HG03064 (cell line): ENCODE results near the gene THADA.

Experiments
- ATAC-seq: cut with Tn5 transposase; IDR thresholded peaks from one replicate; pipeline ENCODE4 v1.9.1; 2021; ENCODE audit warnings: low read depth; ENCODE audit not compliant: unreplicated experiment

The THADA gene

GRCh38 chr2:43368483-43369385 lies 227.1 kb downstream of the THADA start:
- no peak for ATAC-seq

- no peak for ATAC-seq
These were observed 228.6 kb downstream of the THADA start for GRCh38 chr2:43367012-43367782.

GRCh38 chr2:43363120-43363519 lies 232.7 kb downstream of the THADA start:
- no peak for ATAC-seq

GRCh38 chr2:43361286-43361685 lies 234.6 kb downstream of the THADA start:
- ATAC-seq, result no peak

GRCh38 chr2:43360137-43360536 lies 235.7 kb downstream of the THADA start:
- ATAC-seq, result no peak

DNA sequence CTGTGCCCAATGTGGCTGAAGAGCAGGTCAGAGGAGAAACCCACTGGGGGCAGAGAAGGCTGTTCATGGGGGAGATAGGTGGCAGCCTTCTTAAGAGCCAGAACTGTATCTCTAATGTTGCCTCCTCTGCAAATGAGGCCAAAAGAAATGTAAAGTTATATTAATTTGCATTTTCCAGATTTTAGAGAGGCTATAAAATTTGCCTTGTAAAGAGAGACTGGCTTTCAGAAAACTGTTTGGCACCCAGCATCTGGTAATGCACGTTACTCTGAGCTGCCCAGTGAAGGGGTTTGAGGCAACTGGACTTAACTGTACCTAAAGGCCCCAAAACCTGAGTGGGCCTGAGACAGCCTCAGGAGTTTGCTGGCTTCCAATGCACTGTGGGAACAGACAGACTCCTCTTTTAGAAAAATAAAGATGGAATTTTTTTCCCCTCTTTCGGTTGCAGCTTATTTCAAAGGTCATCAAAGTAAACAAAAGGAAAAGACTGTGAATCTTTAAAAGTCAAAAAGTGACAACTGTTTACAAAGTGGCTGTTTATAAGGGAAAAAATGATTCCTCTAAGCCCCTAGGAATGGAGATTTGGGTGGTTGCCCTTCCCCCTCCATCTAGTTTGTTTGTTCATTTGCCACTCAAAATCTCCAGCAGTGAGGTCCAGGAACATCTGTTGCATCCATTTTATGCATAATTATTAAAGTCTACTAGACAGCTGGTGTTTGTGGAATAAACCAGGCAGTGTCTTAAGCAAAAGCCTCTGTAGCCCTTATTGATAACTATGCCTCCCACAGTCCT lies 237.2 kb downstream of the THADA start:
- no peak for ATAC-seq

- no peak for ATAC-seq
These were observed 239.1 kb downstream of the THADA start for GRCh38 chr2:43356774-43357173.

GRCh38 chr2:43355399-43355798 lies 240.4 kb downstream of the THADA start:
- ATAC-seq, result no peak

DNA sequence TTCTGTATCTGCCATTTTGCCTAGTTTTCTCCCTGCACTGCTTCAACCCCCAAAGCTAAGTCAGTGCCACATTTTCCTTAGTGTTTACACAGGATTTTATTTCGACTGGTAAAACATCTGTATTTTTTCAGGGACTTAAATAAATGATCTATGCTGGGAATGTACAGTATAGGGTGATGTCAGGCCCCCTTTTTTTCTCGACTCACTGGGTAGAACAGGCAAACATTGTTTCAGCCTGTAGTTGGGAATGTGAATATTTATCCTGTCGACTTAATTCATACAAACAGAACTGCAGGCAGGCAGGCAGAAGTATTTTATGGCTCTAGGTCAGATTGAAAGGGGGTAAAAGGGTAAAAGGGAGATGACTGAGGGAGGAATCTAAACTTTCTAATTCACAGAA lies 245.9 kb downstream of the THADA start:
- no peak for ATAC-seq

- no peak for ATAC-seq
These were observed 246.8 kb downstream of the THADA start for GRCh38 chr2:43348908-43349661.

GRCh38 chr2:43347746-43348145 lies 248.1 kb downstream of the THADA start:
- no peak for ATAC-seq

DNA sequence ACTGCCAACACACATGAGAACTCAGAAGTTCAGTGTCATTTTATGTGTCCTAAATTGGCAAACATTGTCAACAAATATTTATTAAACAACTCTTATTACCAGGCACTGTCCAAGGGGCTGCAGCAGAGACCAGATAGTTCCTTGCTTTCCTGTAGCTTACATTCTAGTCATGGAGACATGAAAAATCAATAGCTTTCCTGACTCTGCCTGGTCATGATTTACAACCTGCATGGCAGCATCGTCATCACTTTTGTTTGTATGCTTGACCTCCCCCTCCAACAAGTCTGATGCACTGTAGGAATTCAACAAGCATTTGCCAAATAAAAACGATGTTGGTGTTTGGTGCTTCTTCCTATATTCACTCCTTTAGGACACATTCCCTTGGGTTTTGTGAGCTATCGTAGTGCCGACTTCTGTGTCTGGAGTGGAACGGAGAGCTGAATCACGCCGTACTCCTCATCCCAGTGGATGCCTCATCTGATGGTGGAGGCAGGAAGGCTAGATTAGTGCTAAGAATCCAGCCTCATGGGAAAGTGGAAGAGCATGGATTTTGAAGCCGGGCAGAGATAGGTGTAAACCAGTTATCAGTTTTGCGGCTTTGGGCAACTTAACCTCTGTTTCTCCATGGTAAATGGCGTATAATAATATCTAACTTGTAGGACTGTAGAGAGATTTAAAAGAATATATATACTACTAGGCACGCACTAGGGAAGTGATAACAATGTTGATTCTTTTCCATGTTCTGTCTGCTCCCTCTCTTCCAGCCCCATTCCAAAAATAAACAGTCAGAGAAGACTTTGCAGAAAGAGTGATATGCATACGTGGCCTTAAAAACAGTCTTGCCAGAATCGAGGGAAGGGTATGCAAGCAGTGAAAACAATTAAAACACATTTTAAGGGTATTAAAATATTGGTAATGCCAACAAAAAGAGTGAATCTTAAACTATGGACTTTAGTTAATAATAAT lies 249.0 kb downstream of the THADA start:
- ATAC-seq, result no peak

GRCh38 chr2:43345872-43346271 lies 250.0 kb downstream of the THADA start:
- ATAC-seq, result no peak

GRCh38 chr2:43345391-43345813 lies 250.4 kb downstream of the THADA start:
- no peak for ATAC-seq

DNA sequence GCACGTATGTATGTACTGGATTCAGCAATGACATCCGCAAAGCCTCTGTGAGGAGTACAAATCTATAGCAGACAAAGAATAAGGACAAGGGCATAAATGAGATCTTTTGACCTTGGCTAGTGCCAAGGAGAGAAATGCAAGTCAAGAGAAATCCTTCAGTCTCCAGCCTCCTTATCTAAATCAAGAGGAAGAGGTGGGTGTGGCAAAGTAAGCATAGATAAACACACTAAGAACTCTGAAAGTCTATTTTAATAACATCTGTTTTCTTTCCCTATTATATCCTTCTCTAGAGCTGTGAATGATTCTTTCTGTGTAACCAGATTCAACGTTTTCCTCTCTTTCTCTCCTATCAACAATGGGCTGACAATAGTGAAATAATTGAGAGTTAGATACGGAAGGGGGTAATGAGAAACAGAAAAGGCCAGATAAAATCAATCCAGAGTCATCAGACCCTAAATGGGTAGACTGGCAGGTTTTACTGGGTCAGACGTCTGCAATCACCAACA lies 250.9 kb downstream of the THADA start:
- ATAC-seq, result no peak

DNA sequence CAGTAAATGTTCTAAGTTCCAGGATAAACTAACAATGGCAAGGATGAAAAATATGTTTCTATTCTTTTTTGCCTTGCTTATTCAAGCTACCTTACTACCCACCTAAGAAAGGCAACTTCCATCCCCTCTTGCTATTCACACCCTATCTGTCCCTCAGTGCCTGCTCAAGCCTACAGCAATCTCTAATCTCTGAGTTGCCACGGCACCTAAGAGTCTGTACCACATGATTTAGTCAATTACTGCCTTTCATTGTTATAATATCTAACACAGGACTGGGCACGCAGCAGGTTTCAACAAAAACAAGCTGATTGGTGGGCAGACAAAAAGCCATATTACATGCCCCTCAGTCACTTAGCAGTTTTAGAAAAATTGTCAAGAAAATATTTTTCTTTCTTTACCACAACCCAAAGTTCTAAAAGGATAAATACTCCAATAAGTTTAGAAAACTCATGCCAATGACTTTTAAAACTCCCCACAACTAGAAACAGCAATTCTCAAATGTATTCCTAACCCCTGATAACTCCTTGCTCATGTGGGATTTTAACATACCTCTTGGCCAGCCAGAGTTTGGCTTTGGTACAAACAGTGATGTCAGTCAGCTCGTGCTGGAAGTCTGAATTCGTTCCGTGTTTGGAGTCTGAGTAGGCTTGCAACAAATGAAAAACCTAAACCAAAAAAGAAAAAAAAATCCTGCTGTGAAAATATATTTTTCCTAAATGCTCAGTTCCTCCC lies 252.1 kb downstream of the THADA start:
- no peak for ATAC-seq

DNA sequence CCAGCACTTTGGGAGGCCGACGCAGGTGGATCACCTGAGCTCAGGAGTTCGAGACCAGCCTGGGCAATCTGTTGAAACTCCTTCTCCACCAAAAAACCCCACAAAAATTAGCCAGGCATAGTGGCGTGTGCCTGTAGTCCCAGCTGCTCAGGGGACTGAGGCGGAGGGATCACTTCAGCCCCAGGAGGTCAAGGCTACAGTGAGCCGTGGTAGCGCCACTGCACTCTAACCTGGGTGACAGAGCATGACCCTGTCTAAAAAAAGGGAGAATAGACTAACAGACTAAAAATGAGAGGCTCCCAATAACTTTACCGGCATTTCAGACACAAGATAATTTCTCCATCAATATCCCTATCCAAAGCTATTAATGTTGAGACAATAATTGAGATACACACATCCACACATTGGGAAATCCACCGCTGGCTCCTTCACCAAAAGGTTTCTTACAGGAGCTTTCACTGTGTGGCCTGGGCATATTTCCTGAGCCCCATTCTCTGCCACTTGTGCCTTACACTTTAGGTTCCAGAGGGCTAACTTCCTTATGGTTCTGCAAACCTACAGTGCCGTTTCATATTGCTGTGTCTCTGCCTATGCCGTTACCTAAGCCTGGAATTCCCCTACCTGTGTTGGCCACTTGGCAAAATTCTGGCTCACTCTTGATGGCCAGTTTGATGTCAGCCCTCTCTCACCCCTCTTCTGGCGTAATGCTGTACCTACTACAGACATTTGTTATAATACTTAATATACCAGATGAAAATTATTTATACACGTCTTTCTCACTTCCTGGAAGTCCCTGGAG lies 253.7 kb downstream of the THADA start:
- ATAC-seq, result no peak
